Liver (tissue), 9 donors: ENCODE results near the gene TMEM170A. TPM values are rescaled to one million over a fixed set of nuclear protein-coding genes. Genes with fewer than 3 reads are reported as not detected.

Source experiments
- DNase-seq: peaks from one replicate; pipeline ENCODE4 v3.0.0-alpha.2; 2017; ENCODE audit warnings: low spot score
- H3K27ac ChIP-seq, 2 donors: one replicate each; pipeline ENCODE4 v1.7.0; 2013; ENCODE audit warnings: inconsistent platforms in 2 of 2, low read length in 2 of 2, control low read depth in 1 of 2, low read depth in 1 of 2, mild to moderate bottlenecking in 1 of 2
- H3K27me3 ChIP-seq, 4 donors: one replicate each; pipeline versions ENCODE4 v1.6.1 to v1.7.0; 2013; ENCODE audit warnings: low read length in 3 of 4, inconsistent platforms in 1 of 4, mild to moderate bottlenecking in 1 of 4, moderate library complexity in 1 of 4; ENCODE audit not compliant: control insufficient read depth in 4 of 4, insufficient read depth in 4 of 4
- H3K36me3 ChIP-seq, 4 donors: one replicate each; pipeline versions ENCODE4 v1.6.1 to v1.7.0; 2013; ENCODE audit warnings: low read length in 3 of 4, mild to moderate bottlenecking in 3 of 4, low read depth in 1 of 4, moderate library complexity in 1 of 4; ENCODE audit not compliant: control insufficient read depth in 4 of 4, insufficient read depth in 3 of 4
- H3K4me1 ChIP-seq, 4 donors: one replicate each; pipeline versions ENCODE4 v1.6.1 to v1.7.0; 2013; ENCODE audit warnings: low read length in 3 of 4, mild to moderate bottlenecking in 3 of 4, moderate library complexity in 1 of 4; ENCODE audit not compliant: control insufficient read depth in 4 of 4, insufficient read depth in 4 of 4
- H3K4me3 ChIP-seq, 3 donors: one replicate each; pipeline versions ENCODE4 v1.6.1 to v1.7.0; 2013; ENCODE audit warnings: low read length in 3 of 3, control low read depth in 1 of 3, low read depth in 1 of 3, mild to moderate bottlenecking in 1 of 3
- H3K9ac ChIP-seq, 2 donors: one replicate each; pipeline ENCODE4 v1.7.0; 2013; ENCODE audit warnings: low read length in 2 of 2, mild to moderate bottlenecking in 2 of 2, moderate library complexity in 2 of 2, control low read depth in 1 of 2, low read depth in 1 of 2
- H3K9me3 ChIP-seq, 4 donors: one replicate each; pipeline versions ENCODE4 v1.6.1 to v1.7.0; 2013; ENCODE audit warnings: low read length in 3 of 4; ENCODE audit not compliant: control insufficient read depth in 4 of 4
- EGR1 ChIP-seq, 2 donors: IDR thresholded peaks; 2 replicates each; pipeline ENCODE4 v1.6.1; 2016 to 2018; ENCODE audit warnings: antibody characterized with exemption in 2 of 2, low read depth in 2 of 2
- FOXA1 ChIP-seq: IDR thresholded peaks from 2 replicates; pipeline ENCODE4 v1.6.1; 2016; ENCODE audit warnings: antibody characterized with exemption
- FOXA2 ChIP-seq: IDR thresholded peaks from 2 replicates; pipeline ENCODE4 v1.6.1; 2016; ENCODE audit warnings: antibody characterized with exemption
- GABPA ChIP-seq, 2 donors: IDR thresholded peaks in 1 of 2; conservative IDR thresholded peaks in 1 of 2; 2 replicates each; pipeline ENCODE4 v1.6.1; 2016; ENCODE audit warnings: antibody characterized with exemption in 2 of 2, mild to moderate bottlenecking in 1 of 2, moderate library complexity in 1 of 2
- HNF4A ChIP-seq, 2 donors: conservative IDR thresholded peaks; 2 replicates each; pipeline ENCODE4 v1.6.1; 2016; ENCODE audit warnings: antibody characterized with exemption in 2 of 2, mild to moderate bottlenecking in 2 of 2
- HNF4G ChIP-seq: IDR thresholded peaks from 2 replicates; pipeline ENCODE4 v1.6.1; 2016; ENCODE audit warnings: antibody characterized with exemption
- JUND ChIP-seq, 2 donors: IDR thresholded peaks; 2 replicates each; pipeline ENCODE4 v1.6.1; 2016; ENCODE audit warnings: antibody characterized with exemption in 2 of 2
- NR2F2 ChIP-seq: IDR thresholded peaks from 2 replicates; pipeline ENCODE4 v1.6.1; 2016; ENCODE audit warnings: antibody characterized with exemption
- RAD21 ChIP-seq, 2 donors: IDR thresholded peaks; 2 replicates each; pipeline ENCODE4 v1.6.1; 2016; ENCODE audit warnings: antibody characterized with exemption in 2 of 2, mild to moderate bottlenecking in 2 of 2
- RXRA ChIP-seq, 2 donors: IDR thresholded peaks; 2 replicates each; pipeline ENCODE4 v1.6.1; 2017 to 2018; ENCODE audit warnings: antibody characterized with exemption in 2 of 2, mild to moderate bottlenecking in 1 of 2
- SP1 ChIP-seq: IDR thresholded peaks from 2 replicates; pipeline ENCODE4 v1.6.1; 2018; ENCODE audit warnings: antibody characterized with exemption, mild to moderate bottlenecking
- TAF1 ChIP-seq: conservative IDR thresholded peaks from 2 replicates; pipeline ENCODE4 v1.6.1; 2016; ENCODE audit warnings: antibody characterized with exemption, mild to moderate bottlenecking
- YY1 ChIP-seq: IDR thresholded peaks from 2 replicates; pipeline ENCODE4 v1.6.1; 2016; ENCODE audit warnings: antibody characterized with exemption, mild to moderate bottlenecking
- WGBS: extraction: QIAGEN DNeasy Blood & Tissue Kit; methylation state at CpG from one replicate; pipeline ENCODE4 v1.1.7; 2013; 5-methylcytosine and 5-hydroxymethylcytosine counted together
- polyA plus RNA-seq, 2 donors: library from polyadenylated mRNA; stranded (reverse) in 1 of 2; unstranded in 1 of 2; fragments of 200-250 nt in 1 of 2; fragments of >200 nt in 1 of 2; fragmentation: Nextera tagmentation in 1 of 2; extraction: Ambion mirVana in 1 of 2; gene quantifications; one replicate each; pipeline versions ENCODE4 v1.2.1 to v1.2.3, GENCODE V29; 2013 to 2015
- total RNA-seq, 2 donors: library from RNA; depleted of rRNA; stranded (reverse); fragments of >200 nt; gene quantifications; one replicate each; pipeline ENCODE4 v1.2.3, GENCODE V29; 2014
- TF ChIP-seq, protein P1 (sequence below): IDR thresholded peaks from 2 replicates; pipeline ENCODE4 v1.6.1; 2016; ENCODE audit warnings: antibody characterized with exemption
- TF ChIP-seq, protein P2 (sequence below): IDR thresholded peaks from 2 replicates; pipeline ENCODE4 v1.6.1; 2016; ENCODE audit warnings: antibody characterized with exemption, mild to moderate bottlenecking
- TF ChIP-seq, protein P3 (sequence below): fragments of 150-350 bp; IDR thresholded peaks from 2 replicates; pipeline ENCODE4 v1.5.1; 2017; ENCODE audit warnings: improper control_type of control experiment, low read depth, low read length; ENCODE audit not compliant: missing input control
- TF ChIP-seq, protein P4 (sequence below): IDR thresholded peaks from 2 replicates; pipeline ENCODE4 v1.6.1; 2016; ENCODE audit warnings: antibody characterized with exemption
- TF ChIP-seq, protein P5 (sequence below): IDR thresholded peaks from 2 replicates; pipeline ENCODE4 v1.6.1; 2016; ENCODE audit warnings: antibody characterized with exemption
- donor health status: healthy.
- donor health status: healthy.
- donor health status: healthy.
- donor health status: healthy.
- donor health status: healthy.

TMEM170A gene
- total and polyA plus RNA-seq, 4 donors: 5.8 to 25.4 (median 16.3) TPM

DNA sequence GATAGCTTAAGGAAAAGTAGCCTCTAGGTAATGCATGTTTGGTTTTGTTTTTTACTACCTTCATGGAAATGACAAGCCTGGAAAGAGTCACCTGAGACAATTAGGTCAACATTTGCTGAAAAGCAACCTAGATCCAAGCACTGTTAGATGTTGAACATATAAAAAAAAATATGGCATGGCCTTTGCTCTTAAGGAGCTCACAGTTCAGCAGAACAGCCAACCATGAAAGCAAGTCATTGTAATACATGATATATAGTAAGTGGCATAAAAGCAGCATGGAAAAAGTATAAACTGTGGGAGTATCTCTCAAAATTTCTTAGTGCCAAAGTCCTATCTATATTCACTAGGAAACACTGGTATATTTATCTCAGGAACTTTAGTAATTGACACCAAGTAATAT is 62.8 kb downstream of the TMEM170A start:
- no peaks in the 10 kb centered on the region for H3K27me3 ChIP-seq
- no peak for TF ChIP-seq GABPA (IDR thresholded peaks at IDR 0.05 in 1 of 2, conservative IDR thresholded peaks at IDR 0.05 in 1 of 2)
- no peak for TF ChIP-seq TAF1
- no peaks in the 10 kb centered on the region for H3K9me3 ChIP-seq
- H3K27ac ChIP-seq: no peak overlapping the region
- H3K4me1 ChIP-seq: peaks cover 0 to 8% (median 0%) of the 10 kb centered on the region in 4 donors
- no peak overlapping the region for H3K4me3 ChIP-seq
- peaks cover 0 to 4% (median 1%) of the 10 kb centered on the region in 4 donors for H3K36me3 ChIP-seq
- no peak overlapping the region for H3K9ac ChIP-seq
- no peak for DNase-seq

DNA sequence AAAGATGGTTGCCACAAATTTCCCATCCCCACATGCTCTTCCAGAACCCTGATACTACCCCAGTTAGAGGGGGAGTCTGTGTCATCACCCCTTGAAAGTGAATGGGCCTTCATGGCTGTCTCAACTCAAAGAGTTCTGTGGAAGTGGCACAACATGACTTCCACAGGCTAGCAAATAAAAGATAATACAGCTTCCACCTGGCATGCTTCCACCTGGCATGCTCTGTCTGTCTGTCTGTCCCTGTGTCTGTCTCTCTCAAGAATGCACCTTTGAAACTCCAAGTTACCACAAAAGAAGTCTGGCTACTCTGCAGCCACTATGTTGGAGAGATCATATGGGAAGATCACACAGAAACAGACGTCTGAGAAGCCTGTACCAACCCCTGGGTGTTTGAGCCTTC is 66.2 kb downstream of the TMEM170A start:
- no peaks in the 10 kb centered on the region for H3K9me3 ChIP-seq
- WGBS: 57% methylated on average over 1 of the region's 1 CpG
- no peak overlapping the region for H3K27ac ChIP-seq

More for the DNA sequence above, 66.2 kb downstream of the TMEM170A start:
- Histone ChIP-seq H3K27me3 (no peaks in the 10 kb centered on the region), H3K4me3 (no peak overlapping the region), H3K4me1 (peaks cover 0 to 8% (median 0%) of the 10 kb centered on the region in 4 donors), H3K36me3 (peaks cover 0 to 7% (median 3%) of the 10 kb centered on the region in 4 donors), H3K9ac (no peak overlapping the region)
- TF ChIP-seq EGR1 (IDR thresholded peaks at IDR 0.05; ENCODE audit: low read depth in 2 of 2) (no peak), RXRA (IDR thresholded peaks at IDR 0.05) (no peak), YY1 (no peak), TAF1 (no peak), NR2F2 (no peak), GABPA (IDR thresholded peaks at IDR 0.05 in 1 of 2, conservative IDR thresholded peaks at IDR 0.05 in 1 of 2) (no peak), JUND (IDR thresholded peaks at IDR 0.05) (no peak), HNF4A (conservative IDR thresholded peaks at IDR 0.05) (no peak), RAD21 (IDR thresholded peaks at IDR 0.05) (no peak), FOXA2 (no peak), SP1 (no peak), FOXA1 (no peak), HNF4G (no peak)
- TF ChIP-seq, protein P1, sequence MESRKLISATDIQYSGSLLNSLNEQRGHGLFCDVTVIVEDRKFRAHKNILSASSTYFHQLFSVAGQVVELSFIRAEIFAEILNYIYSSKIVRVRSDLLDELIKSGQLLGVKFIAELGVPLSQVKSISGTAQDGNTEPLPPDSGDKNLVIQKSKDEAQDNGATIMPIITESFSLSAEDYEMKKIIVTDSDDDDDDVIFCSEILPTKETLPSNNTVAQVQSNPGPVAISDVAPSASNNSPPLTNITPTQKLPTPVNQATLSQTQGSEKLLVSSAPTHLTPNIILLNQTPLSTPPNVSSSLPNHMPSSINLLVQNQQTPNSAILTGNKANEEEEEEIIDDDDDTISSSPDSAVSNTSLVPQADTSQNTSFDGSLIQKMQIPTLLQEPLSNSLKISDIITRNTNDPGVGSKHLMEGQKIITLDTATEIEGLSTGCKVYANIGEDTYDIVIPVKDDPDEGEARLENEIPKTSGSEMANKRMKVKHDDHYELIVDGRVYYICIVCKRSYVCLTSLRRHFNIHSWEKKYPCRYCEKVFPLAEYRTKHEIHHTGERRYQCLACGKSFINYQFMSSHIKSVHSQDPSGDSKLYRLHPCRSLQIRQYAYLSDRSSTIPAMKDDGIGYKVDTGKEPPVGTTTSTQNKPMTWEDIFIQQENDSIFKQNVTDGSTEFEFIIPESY: no peak
- TF ChIP-seq, protein P2, sequence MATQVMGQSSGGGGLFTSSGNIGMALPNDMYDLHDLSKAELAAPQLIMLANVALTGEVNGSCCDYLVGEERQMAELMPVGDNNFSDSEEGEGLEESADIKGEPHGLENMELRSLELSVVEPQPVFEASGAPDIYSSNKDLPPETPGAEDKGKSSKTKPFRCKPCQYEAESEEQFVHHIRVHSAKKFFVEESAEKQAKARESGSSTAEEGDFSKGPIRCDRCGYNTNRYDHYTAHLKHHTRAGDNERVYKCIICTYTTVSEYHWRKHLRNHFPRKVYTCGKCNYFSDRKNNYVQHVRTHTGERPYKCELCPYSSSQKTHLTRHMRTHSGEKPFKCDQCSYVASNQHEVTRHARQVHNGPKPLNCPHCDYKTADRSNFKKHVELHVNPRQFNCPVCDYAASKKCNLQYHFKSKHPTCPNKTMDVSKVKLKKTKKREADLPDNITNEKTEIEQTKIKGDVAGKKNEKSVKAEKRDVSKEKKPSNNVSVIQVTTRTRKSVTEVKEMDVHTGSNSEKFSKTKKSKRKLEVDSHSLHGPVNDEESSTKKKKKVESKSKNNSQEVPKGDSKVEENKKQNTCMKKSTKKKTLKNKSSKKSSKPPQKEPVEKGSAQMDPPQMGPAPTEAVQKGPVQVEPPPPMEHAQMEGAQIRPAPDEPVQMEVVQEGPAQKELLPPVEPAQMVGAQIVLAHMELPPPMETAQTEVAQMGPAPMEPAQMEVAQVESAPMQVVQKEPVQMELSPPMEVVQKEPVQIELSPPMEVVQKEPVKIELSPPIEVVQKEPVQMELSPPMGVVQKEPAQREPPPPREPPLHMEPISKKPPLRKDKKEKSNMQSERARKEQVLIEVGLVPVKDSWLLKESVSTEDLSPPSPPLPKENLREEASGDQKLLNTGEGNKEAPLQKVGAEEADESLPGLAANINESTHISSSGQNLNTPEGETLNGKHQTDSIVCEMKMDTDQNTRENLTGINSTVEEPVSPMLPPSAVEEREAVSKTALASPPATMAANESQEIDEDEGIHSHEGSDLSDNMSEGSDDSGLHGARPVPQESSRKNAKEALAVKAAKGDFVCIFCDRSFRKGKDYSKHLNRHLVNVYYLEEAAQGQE: no peak
- TF ChIP-seq, protein P3, sequence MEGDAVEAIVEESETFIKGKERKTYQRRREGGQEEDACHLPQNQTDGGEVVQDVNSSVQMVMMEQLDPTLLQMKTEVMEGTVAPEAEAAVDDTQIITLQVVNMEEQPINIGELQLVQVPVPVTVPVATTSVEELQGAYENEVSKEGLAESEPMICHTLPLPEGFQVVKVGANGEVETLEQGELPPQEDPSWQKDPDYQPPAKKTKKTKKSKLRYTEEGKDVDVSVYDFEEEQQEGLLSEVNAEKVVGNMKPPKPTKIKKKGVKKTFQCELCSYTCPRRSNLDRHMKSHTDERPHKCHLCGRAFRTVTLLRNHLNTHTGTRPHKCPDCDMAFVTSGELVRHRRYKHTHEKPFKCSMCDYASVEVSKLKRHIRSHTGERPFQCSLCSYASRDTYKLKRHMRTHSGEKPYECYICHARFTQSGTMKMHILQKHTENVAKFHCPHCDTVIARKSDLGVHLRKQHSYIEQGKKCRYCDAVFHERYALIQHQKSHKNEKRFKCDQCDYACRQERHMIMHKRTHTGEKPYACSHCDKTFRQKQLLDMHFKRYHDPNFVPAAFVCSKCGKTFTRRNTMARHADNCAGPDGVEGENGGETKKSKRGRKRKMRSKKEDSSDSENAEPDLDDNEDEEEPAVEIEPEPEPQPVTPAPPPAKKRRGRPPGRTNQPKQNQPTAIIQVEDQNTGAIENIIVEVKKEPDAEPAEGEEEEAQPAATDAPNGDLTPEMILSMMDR: no peak
- TF ChIP-seq, protein P4, sequence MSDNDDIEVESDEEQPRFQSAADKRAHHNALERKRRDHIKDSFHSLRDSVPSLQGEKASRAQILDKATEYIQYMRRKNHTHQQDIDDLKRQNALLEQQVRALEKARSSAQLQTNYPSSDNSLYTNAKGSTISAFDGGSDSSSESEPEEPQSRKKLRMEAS: no peak
- TF ChIP-seq, protein P5, sequence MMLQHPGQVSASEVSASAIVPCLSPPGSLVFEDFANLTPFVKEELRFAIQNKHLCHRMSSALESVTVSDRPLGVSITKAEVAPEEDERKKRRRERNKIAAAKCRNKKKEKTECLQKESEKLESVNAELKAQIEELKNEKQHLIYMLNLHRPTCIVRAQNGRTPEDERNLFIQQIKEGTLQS: no peak
- no peak for DNase-seq
